Coronary artery (tissue), 2 donors: ENCODE data around the gene RCOR3.

Source experiments
- DNase-seq: peaks from one replicate; pipeline ENCODE4 v3.0.0-alpha.2; 2017; ENCODE audit warnings: low spot score
- H3K27ac ChIP-seq, 2 donors: fragments of 200-600 bp; sonication (generic); one replicate each; pipeline ENCODE4 v1.5.1; 2016 to 2019
- H3K4me3 ChIP-seq: fragments of 200-600 bp; sonication (generic); 2 replicates; pipeline ENCODE4 v1.5.1; 2016; ENCODE audit warnings: mild to moderate bottlenecking, moderate library complexity
- TF ChIP-seq, protein P1 (sequence below): fragments of 200-600 bp; sonication (generic); IDR thresholded peaks from one replicate; pipeline ENCODE4 v1.5.1; 2019; ENCODE audit warnings: antibody characterized with exemption

RCOR3 gene

GRCh38 chr1:211279340-211279739, 20.2 kb downstream of the RCOR3 start:
- DNase-seq, result no peak
- Histone ChIP-seq H3K4me3 (no peak overlapping the region), H3K27ac (no peak overlapping the region)
- TF ChIP-seq, protein P1, sequence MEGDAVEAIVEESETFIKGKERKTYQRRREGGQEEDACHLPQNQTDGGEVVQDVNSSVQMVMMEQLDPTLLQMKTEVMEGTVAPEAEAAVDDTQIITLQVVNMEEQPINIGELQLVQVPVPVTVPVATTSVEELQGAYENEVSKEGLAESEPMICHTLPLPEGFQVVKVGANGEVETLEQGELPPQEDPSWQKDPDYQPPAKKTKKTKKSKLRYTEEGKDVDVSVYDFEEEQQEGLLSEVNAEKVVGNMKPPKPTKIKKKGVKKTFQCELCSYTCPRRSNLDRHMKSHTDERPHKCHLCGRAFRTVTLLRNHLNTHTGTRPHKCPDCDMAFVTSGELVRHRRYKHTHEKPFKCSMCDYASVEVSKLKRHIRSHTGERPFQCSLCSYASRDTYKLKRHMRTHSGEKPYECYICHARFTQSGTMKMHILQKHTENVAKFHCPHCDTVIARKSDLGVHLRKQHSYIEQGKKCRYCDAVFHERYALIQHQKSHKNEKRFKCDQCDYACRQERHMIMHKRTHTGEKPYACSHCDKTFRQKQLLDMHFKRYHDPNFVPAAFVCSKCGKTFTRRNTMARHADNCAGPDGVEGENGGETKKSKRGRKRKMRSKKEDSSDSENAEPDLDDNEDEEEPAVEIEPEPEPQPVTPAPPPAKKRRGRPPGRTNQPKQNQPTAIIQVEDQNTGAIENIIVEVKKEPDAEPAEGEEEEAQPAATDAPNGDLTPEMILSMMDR, result no peak

DNA sequence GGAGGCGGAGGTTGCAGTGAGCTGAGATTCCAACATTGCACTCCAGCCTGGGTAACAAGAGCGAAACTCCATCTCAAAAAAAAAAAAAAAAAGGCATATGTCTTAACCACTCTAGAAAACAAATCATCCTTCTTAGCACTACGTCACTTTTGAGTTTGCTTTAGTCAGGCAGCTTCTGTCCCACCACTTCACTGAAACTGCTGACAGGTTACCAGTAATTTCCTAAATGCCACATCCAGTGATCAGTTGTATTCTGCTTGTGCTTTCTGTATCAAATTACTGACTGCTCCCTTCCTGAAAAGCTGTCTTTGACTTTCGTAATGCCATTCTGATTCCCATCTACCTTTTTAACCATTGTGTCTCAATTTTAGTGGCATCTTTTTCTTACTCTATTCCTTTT, 21.7 kb downstream of the RCOR3 start:
- no peak overlapping the region for H3K4me3 ChIP-seq
- TF ChIP-seq, protein P1, result no peak
- no peak overlapping the region for H3K27ac ChIP-seq
- DNase-seq, result no peak

DNA sequence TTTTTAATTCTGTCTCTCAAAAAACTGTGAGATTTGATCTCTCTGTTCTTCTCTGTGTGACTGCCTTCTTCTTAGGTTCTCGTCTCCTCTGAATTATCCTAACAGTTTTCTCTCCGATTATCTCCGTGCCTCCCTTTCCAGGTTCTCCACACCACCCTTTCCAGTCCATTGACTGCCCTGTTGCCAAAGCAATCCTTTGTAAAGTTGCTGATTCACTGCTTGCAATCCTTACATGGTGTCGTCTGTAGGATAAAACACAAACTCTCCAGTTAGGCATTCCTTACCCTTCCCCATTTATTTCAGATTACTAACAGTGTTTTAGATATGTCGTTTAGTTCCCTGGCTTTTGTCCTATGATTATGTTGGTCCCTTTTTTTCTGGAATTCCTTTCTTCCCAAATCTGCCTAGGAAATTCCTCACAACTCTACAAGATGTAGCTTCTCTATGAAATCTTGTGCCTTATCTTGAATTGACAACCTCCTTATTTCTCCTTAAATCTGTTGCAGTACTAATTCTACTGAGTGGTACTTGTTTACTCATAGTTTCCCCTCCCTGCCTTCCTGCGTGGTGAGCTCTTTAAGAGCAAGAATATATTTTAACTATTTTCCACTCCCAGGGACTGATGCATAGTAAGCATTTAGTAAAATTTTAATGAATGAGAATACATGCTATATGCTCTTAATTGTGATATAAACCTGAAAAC, 22.3 kb downstream of the RCOR3 start:
- Histone ChIP-seq H3K4me3 (no peak overlapping the region), H3K27ac (no peak overlapping the region)
- DNase-seq, result no peak
- TF ChIP-seq, protein P1, result no peak

DNA sequence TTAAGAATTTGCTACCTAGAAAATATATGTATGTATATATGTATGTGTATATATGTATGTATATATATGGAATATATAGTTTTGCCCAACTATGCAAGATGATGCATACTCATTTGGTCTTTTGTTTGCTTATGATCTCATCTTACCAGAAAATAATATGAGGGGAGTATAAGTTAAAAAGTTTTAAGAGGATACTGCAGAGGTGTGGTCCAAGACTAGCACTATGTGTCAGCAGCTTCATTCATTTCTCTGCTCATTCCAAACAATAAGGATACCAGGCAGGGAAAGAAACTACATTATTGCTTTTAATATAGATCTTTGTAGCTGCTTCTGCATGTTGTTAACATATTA, 22.8 kb downstream of the RCOR3 start:
- TF ChIP-seq, protein P1, result no peak
- DNase-seq, result no peak
- Histone ChIP-seq H3K27ac (no peak overlapping the region), H3K4me3 (no peak overlapping the region)

DNA sequence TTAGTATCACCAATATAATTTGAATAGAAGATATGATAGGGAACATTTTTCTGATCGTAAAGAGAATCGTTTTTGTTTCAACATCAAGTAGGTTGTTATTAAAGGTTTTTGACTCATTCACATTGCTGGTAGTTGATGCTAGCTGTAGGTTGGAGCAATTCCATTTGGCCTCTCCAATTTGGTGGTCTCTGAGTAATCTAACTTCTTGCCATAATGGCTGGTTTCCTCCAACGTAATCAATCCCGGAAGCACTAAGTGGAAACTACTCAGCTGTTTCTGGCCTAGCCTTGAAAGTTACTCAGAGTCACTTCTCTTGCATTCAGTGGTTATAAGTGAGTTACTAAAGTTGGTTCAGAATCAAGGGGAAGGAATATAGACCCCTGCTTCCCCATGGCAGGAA, 26.0 kb downstream of the RCOR3 start:
- no peak for DNase-seq
- H3K27ac ChIP-seq, result no peak overlapping the region
- TF ChIP-seq, protein P1, result no peak
- no peak overlapping the region for H3K4me3 ChIP-seq

GRCh38 chr1:211287218-211287617, 28.1 kb downstream of the RCOR3 start:
- TF ChIP-seq, protein P1, result no peak
- DNase-seq, result no peak
- H3K27ac ChIP-seq, result no peak overlapping the region
- no peak overlapping the region for H3K4me3 ChIP-seq

- TF ChIP-seq, protein P1, result no peak
- Histone ChIP-seq H3K27ac (no peak overlapping the region), H3K4me3 (no peak overlapping the region)
- no peak for DNase-seq
Observed at GRCh38 chr1:211292411-211292810, 33.2 kb downstream of the RCOR3 start.
